HL-60 (cell line): Measurements from ENCODE around the gene TEX22.

Experiments used
- DNase-seq, 2 experiments: peaks; one replicate each; pipeline ENCODE4 v3.0.0-alpha.2; 2010 to 2020; ENCODE audit warnings: low read depth in 1 of 2, low spot score in 1 of 2
- H3K27ac ChIP-seq: fragments of 250-450 bp; sonication (Bioruptor Pico); replicated peaks from 2 replicates; pipeline ENCODE4 v1.5.1; 2020; ENCODE audit warnings: mild to moderate bottlenecking, moderate library complexity
- H3K27me3 ChIP-seq: fragments of 250-450 bp; sonication (Bioruptor Pico); 2 replicates; pipeline ENCODE4 v1.5.1; 2021; ENCODE audit warnings: mild to moderate bottlenecking, moderate library complexity; ENCODE audit not compliant: insufficient read depth, poor library complexity, severe bottlenecking
- H3K4me3 ChIP-seq: replicated peaks from 2 replicates; pipeline ENCODE4 v1.5.1; 2011; ENCODE audit warnings: mild to moderate bottlenecking, control low read depth, low read length; ENCODE audit not compliant: insufficient read depth
- GABPA ChIP-seq: IDR thresholded peaks from 2 replicates; pipeline ENCODE4 v1.6.1; 2012; ENCODE audit warnings: low read depth
- POLR2AphosphoS5 ChIP-seq: IDR thresholded peaks from 2 replicates; pipeline ENCODE4 v1.6.1; 2012; ENCODE audit warnings: low read depth
- SPI1 ChIP-seq: IDR thresholded peaks from 2 replicates; pipeline ENCODE4 v1.6.1; 2012; ENCODE audit warnings: low read depth, mild to moderate bottlenecking, borderline replicate concordance
- TF ChIP-seq, protein P1 (sequence below): IDR thresholded peaks from 2 replicates; pipeline ENCODE4 v1.6.1; 2012; ENCODE audit warnings: low read depth; ENCODE audit not compliant: insufficient replicate concordance
- TF ChIP-seq, protein P2 (sequence below): IDR thresholded peaks from one replicate; pipeline ENCODE4 v1.5.1; 2011; ENCODE audit warnings: low read length, control low read depth, inconsistent platforms; ENCODE audit not compliant: insufficient read depth

The TEX22 gene

DNA sequence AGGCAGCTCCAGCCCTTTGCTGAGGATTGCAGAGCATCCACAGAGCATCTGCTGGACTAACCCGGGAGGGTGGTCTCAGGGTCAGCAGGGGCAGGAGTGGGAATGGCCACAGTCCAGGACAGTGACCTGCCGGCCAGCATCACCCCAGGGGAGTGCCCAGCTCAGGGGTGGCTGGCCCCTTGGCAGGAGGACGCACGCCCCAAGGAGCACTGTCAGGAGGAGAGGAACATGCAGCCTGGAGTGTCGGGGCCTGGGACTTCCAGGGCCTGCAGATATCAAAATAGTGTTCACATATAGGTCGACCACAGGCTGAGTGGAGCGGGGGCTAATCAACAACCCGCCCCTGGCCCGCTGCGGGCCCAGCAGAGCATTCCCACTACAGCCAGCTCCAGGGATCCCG lies 33.2 kb upstream of the TEX22 start:
- H3K4me3 ChIP-seq = no peak overlapping the region
- DNase-seq = no peak
- no peak for TF ChIP-seq GABPA
- no peak for TF ChIP-seq SPI1
- H3K27me3 ChIP-seq = peaks cover 3% of the 10 kb centered on the region
- H3K27ac ChIP-seq = no peak overlapping the region

DNA sequence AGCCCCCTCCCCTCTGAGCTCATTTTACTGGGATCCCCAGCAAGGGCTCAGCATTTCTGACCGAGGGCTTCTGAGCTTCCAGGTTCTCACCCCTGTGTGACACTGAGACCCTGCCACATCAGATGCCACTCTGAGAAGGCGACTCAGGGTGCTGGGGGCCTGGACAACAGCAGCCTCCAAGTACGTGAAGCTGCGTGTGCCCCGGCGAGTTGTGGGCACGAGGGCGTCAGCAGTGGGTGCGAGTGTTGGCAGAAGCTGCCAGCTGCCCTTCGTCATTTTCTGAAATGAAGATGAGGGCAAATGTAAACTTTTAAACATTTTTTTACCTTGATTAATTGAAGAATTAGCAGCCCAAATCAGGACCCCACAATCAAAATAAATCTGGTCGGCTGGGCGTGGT lies 32.7 kb upstream of the TEX22 start:
- no peak overlapping the region for H3K4me3 ChIP-seq
- TF ChIP-seq, protein P1, sequence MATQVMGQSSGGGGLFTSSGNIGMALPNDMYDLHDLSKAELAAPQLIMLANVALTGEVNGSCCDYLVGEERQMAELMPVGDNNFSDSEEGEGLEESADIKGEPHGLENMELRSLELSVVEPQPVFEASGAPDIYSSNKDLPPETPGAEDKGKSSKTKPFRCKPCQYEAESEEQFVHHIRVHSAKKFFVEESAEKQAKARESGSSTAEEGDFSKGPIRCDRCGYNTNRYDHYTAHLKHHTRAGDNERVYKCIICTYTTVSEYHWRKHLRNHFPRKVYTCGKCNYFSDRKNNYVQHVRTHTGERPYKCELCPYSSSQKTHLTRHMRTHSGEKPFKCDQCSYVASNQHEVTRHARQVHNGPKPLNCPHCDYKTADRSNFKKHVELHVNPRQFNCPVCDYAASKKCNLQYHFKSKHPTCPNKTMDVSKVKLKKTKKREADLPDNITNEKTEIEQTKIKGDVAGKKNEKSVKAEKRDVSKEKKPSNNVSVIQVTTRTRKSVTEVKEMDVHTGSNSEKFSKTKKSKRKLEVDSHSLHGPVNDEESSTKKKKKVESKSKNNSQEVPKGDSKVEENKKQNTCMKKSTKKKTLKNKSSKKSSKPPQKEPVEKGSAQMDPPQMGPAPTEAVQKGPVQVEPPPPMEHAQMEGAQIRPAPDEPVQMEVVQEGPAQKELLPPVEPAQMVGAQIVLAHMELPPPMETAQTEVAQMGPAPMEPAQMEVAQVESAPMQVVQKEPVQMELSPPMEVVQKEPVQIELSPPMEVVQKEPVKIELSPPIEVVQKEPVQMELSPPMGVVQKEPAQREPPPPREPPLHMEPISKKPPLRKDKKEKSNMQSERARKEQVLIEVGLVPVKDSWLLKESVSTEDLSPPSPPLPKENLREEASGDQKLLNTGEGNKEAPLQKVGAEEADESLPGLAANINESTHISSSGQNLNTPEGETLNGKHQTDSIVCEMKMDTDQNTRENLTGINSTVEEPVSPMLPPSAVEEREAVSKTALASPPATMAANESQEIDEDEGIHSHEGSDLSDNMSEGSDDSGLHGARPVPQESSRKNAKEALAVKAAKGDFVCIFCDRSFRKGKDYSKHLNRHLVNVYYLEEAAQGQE = no peak
- TF ChIP-seq SPI1 = no peak
- TF ChIP-seq POLR2AphosphoS5 = no peak
- TF ChIP-seq, protein P2, sequence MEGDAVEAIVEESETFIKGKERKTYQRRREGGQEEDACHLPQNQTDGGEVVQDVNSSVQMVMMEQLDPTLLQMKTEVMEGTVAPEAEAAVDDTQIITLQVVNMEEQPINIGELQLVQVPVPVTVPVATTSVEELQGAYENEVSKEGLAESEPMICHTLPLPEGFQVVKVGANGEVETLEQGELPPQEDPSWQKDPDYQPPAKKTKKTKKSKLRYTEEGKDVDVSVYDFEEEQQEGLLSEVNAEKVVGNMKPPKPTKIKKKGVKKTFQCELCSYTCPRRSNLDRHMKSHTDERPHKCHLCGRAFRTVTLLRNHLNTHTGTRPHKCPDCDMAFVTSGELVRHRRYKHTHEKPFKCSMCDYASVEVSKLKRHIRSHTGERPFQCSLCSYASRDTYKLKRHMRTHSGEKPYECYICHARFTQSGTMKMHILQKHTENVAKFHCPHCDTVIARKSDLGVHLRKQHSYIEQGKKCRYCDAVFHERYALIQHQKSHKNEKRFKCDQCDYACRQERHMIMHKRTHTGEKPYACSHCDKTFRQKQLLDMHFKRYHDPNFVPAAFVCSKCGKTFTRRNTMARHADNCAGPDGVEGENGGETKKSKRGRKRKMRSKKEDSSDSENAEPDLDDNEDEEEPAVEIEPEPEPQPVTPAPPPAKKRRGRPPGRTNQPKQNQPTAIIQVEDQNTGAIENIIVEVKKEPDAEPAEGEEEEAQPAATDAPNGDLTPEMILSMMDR = no peak
- TF ChIP-seq GABPA = no peak
- peaks cover 3% of the 10 kb centered on the region for H3K27me3 ChIP-seq
- no peak for DNase-seq
- no peak overlapping the region for H3K27ac ChIP-seq

DNA sequence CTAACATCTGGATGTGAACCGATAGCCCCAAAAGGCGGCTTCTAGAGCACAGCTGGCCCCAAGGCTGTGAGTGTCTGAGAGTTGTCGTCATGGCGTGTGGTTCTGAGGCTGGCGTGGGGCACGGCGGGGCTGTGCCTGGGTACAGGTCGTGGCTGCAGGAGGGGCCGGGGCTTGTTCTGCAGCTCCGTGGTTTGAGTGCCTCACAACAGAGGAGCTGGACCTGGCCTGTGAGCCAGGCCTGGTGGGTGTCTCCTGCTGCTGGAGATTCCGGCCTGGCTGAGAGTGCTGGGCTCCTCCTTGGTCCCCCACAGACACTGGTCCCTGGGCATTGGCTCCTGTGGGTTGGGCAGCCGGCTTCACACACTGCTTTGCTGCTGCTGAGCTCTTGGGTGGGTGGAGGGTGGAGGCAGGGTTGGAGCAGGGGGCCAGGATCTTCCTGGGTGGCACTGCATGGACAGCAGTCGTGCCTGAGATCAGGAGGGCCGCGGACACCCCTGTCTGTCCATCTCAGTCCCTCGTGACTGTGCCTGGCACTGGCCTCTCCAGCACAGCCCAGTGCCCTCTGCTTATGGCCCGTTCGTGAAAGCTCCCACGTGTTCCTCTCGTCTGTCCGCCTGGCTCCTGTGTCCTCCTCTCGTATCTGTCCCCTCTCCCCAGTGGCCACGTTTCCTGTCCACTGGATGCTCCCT lies 31.8 kb upstream of the TEX22 start:
- Histone ChIP-seq H3K4me3 (no peak overlapping the region), H3K27ac (no peak overlapping the region), H3K27me3 (peaks cover 3% of the 10 kb centered on the region)
- no peak for DNase-seq
- TF ChIP-seq GABPA (no peak), POLR2AphosphoS5 (no peak), SPI1 (no peak)
- TF ChIP-seq, protein P2 = no peak
- TF ChIP-seq, protein P1 = no peak

DNA sequence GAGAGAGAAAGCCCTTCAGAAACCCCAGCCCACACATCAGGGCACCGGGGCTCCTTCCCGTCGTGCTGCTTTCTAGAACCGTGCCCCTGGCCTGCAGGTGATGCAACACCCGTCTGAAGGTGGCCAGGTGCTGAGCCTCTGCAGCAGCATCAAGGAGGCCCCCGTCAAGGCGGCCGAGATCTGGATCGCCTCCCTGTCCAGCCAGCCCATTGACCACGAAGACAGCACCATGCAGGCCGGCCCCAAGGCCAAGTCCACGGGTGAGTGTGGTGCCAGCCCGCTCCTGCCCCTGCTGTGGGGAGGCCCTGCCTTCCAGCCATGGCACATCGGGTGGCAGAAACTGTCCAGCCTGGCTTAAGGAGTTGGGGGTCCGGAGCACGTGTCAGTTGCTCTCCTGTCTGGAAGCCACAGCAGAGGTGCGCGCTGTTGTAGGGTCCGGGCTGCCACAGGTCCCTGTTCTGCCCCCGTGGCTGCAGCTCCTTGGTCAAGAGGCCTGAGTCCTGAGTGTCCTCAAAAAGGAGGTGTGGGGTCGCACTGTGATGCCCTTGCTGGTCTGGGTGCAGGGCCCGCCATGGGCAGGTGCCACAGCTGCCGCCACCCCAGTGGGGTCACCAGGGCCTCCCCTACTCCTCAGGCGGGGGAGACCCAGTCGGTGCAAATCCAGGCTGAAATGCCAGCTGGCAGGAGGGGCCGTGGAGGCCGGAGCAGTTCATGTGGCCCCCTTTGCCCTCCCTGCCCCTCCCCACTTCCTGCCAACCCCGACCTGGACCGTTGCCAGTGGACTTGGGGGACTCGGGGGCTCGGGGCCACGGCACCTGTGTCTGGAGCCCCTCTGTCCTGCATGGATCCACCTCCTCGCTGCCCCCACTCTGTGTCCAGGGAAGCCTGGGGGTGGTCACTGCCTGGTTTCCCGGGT lies 31.0 kb upstream of the TEX22 start:
- Histone ChIP-seq H3K27ac (no peak overlapping the region), H3K27me3 (peaks cover 3% of the 10 kb centered on the region), H3K4me3 (no peak overlapping the region)
- no peak for TF ChIP-seq POLR2AphosphoS5
- TF ChIP-seq, protein P2 = no peak
- TF ChIP-seq, protein P1 = no peak
- no peak for TF ChIP-seq SPI1
- no peak for TF ChIP-seq GABPA
- DNase-seq = no peak
